ENCODE results near the gene OSBPL1A.

DNA sequence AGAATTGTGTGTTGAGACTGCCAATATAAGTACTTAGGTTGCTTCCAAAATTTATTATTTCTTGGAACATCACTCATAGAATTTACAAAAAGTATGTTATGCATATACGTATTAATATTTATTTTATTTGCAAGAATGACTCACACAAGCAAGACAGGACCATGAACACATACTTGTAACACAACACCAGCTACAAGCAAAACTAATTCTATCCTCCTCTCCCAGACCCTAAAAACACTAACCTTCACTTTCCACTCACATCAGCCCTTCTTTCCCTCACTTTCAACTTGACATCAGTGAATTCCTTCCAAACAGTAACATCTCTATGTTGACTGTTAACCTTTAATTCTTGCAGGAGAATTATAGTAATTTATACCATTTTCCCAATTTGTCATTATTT lies 24.3 kb downstream of the OSBPL1A start:
- TF ChIP-seq, protein P1, sequence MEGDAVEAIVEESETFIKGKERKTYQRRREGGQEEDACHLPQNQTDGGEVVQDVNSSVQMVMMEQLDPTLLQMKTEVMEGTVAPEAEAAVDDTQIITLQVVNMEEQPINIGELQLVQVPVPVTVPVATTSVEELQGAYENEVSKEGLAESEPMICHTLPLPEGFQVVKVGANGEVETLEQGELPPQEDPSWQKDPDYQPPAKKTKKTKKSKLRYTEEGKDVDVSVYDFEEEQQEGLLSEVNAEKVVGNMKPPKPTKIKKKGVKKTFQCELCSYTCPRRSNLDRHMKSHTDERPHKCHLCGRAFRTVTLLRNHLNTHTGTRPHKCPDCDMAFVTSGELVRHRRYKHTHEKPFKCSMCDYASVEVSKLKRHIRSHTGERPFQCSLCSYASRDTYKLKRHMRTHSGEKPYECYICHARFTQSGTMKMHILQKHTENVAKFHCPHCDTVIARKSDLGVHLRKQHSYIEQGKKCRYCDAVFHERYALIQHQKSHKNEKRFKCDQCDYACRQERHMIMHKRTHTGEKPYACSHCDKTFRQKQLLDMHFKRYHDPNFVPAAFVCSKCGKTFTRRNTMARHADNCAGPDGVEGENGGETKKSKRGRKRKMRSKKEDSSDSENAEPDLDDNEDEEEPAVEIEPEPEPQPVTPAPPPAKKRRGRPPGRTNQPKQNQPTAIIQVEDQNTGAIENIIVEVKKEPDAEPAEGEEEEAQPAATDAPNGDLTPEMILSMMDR (IDR thresholded peaks at IDR 0.05), result no peak
- no peak for TF ChIP-seq POLR2A (IDR thresholded peaks at IDR 0.05)

Measured in lower leg skin (tissue), 3 donors.